SH-SY5Y (cell line): ENCODE measurements around the gene CD46.

ENCODE experiments used
- GATA2 ChIP-seq: IDR thresholded peaks from 2 replicates; pipeline ENCODE4 v1.6.1; 2011; ENCODE audit warnings: mild to moderate bottlenecking, low read depth, low read length
- GATA3 ChIP-seq: IDR thresholded peaks from 2 replicates; pipeline ENCODE4 v1.6.1; 2011; ENCODE audit warnings: low read depth, mild to moderate bottlenecking, low read length, moderate library complexity

The CD46 gene

GRCh38 chr1:207787776-207788175 lies 35.9 kb downstream of the CD46 start:
- no peak for TF ChIP-seq GATA2
- no peak for TF ChIP-seq GATA3

GRCh38 chr1:207789386-207789785 lies 37.5 kb downstream of the CD46 start:
- TF ChIP-seq GATA2 (no peak), GATA3 (no peak)

- no peak for TF ChIP-seq GATA3
- TF ChIP-seq GATA2: peak; percentile 23; the same call in 1 of the 2 replicates
These were observed 38.2 kb downstream of the CD46 start for GRCh38 chr1:207789792-207790787.

- TF ChIP-seq GATA2: no peak
These were observed 39.4 kb downstream of the CD46 start for GRCh38 chr1:207791290-207791689.

- peak; percentile 68 for TF ChIP-seq GATA2
- peak; percentile 77 for TF ChIP-seq GATA3
These were observed 41.5 kb downstream of the CD46 start for GRCh38 chr1:207793327-207793726.

- TF ChIP-seq GATA3 (no peak), GATA2 (no peak)
These were observed 43.0 kb downstream of the CD46 start for GRCh38 chr1:207794861-207795260.

- TF ChIP-seq GATA3: no peak
- TF ChIP-seq GATA2: no peak
These were observed 45.5 kb downstream of the CD46 start for GRCh38 chr1:207797229-207797973.

- no peak for TF ChIP-seq GATA2
- TF ChIP-seq GATA3: no peak
These were observed 47.0 kb downstream of the CD46 start for GRCh38 chr1:207798847-207799246.

- TF ChIP-seq GATA3 (no peak), GATA2 (no peak)
These were observed 48.3 kb downstream of the CD46 start for GRCh38 chr1:207799989-207800648.

- TF ChIP-seq GATA3: no peak
- no peak for TF ChIP-seq GATA2
These were observed 50.0 kb downstream of the CD46 start for GRCh38 chr1:207801819-207802218.

GRCh38 chr1:207803678-207804077 lies 51.8 kb downstream of the CD46 start:
- TF ChIP-seq GATA2: no peak
- TF ChIP-seq GATA3: no peak

- TF ChIP-seq GATA3 (no peak), GATA2 (no peak)
These were observed 53.0 kb downstream of the CD46 start for GRCh38 chr1:207804721-207805468.

- TF ChIP-seq GATA2 (no peak), GATA3 (no peak)
These were observed 54.1 kb downstream of the CD46 start for GRCh38 chr1:207805841-207806421.
